IPS-NIHi11 (cell line): Measurements from ENCODE around the gene TIMP3.

Experiments used
- DNase-seq: peaks from one replicate; pipeline ENCODE4 v3.0.0; 2012; ENCODE audit warnings: mixed read lengths, low spot score

Gene TIMP3

DNA sequence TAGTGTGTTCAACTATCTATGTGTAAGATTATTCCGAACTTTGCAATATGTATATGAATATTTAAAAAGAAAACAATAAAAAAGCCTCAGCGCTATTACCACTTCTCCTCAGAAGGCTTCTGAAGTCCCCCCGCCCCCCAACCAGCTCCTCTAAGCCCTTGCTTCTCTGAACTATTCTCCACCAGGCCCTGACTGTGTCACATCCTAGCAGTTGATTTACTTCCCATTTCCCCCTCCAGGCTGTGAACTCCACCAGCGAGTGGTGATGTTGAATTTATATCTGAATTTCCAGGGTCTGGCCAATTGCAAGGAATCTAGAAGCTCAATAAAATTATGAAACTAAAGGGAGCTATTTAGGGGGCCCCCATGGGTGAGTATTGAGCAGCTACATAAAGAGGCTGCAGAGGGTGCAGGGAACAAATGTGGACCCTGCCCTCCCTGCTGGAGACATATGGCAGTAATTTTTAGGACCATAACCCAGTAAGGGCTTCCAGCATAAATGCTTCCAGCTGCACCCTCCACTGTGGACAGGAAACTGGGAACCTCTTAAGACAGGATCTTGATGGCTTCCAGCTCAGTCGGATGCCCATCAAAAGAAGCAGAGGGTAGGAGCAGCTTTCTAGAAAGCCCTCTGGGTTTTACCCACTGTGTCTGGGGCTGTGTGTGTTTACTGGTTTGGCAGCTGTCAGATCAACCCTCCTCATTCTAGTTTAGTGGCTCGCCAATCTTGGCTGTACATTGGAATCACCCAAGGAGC lies 81.4 kb downstream of the TIMP3 start:
- no peak for DNase-seq

DNA sequence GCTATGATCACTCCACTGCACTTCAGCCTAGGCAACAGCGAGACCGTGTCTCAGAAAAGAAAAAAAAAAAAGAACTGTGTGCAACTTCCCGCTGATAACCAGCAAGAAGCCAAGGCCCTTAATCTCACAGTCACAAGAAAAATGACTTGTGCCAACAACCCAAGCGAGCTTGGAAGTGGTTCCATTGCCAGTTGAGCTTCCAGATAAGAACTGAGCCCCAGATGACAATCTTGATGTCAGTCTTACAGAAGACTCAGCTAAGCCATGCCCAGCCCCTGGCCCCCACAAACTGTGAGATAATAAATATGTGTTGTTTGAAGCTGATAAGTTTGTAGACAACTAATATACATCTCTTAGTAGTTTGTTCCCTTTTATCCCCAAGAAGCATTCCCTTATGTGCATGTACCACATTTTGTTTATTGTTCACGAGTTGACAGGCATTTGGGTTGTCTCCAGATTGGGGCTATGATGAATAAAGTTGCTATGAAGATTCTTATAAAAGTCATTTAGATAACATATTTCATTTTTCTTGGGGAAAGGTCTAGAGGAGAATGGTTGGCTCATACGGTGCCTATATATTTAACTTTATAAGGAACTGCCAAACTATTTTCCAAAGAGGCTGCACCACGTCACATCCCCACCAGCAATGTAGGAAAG lies 85.9 kb downstream of the TIMP3 start:
- DNase-seq: no peak

DNA sequence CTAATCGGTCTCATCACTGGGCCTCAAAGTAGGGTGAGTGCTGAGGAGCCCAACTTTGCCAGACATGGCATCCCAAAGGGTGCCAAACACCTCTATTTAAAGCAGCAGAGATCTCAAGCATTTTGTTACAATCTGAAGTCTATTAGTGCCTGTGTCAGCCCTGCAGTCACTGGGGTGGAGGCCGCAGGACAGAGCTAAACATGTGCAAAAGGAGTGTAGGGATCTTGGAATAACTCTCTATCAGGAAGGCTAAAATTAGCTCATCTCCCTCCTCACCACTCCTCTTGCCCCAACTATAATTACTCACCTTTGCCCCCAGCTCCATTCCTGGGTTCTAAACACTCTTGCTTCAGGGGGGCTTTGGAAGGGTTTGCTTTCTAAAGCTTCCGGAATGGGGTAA lies 87.5 kb downstream of the TIMP3 start:
- no peak for DNase-seq

DNA sequence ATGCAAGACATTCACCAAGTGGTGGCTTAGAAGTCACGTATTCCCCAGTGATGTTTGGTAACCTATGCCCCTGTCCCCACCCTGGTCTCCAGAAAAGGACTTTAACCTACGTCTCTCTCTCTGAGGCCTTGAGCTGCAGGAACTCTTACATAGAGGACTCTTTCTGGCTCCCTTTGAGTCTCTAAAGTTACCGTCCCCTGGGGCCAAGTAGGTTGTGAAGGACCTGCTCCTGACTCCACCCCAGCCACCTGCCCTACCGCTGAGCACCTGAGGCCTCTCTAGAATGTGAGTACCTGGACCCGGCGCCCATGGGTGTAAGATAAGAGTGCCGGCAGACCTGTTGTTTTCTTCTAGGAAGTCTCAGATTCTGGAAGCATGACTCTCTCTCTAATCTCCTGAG lies 95.4 kb downstream of the TIMP3 start:
- DNase-seq: no peak

DNA sequence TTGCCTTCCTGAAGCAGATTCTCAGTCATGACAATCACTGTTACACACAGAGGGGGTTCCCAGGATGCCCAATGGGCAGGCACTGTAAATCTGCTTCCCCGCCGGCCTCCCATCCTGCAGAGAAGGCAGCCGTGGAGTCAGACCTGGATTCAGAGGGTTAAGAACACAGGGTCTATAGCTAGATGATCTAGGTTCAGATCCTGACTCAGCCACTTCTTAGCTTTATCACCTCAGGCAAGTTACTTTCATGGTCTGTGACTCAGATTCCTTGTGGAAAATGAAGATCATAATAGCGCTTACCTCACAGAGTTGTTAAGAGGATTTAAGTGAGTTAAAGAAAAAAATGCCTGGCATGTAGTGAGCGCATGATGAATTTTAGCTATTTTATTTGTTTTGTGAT lies 95.9 kb downstream of the TIMP3 start:
- no peak for DNase-seq

DNA sequence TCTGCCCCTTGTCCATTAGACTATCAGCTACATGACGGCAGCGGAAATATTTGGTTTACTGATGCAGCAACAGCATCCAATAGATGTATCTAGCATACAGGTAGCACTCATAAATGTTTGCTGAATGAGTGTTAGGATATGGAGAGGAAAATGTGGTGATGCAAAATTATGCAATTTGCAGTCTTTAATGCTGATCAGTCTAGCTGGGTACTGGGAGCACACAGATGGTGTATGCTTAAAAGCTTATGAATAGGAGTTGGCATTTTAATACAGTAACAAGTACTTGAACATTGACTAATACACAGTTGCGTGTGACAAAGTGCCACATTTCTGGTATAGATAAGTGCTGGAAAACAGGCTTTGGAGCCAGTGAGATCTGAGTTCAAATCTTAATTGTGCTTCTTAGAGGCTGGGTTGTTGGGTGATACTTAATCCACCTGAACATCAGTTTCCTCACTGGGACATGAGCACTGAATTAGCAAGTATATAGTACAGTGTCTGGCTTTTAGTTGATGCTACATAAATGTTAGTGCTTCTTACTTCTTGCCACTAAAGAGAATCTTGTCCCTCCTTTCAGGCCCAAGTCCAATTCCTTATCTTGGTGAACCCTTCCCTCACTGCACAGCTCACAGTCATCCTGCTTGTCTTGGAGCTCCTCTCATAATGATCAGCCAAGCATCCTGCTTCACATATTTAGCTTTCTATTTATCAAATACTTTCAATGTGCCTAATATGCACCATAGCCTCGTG lies 99.6 kb downstream of the TIMP3 start:
- no peak for DNase-seq

DNA sequence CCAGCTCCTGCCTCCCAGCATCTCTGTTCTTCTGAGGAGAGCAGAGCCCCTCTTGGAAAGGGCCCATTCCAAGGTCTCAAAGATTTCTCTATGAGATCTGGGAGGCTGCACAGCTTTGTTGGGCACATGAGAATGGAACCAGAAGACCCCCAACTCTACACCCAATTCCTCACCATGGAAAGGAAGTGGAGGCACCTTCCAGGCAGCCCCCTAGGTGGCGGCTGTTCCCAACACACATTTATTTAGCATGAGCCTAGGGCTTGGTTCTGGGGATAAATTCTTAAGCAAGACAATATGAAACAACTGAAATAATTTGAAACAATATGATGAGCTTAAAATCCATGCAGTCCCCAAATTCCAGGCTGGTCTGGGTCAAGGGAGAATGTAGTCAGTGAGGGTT lies 100.4 kb downstream of the TIMP3 start:
- no peak for DNase-seq

DNA sequence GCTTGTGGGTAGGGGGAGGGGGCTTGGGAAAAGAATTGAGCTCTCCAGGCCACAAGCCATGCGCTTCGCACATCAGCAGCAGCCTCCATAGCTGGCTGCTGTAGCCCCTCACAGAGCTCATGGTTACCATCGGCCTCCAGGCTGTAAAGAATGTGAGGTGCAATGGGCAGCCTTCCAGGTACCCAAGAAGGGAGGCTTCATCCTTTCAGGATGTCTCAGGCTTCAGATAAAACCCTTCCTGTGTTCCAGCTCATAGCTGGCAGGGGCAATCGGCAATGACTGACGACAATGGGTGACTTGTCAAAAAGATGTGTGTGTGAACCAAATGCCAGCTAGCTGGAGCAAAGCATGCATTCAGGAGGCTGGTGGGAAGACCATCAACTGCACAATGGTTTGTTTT lies 102.0 kb downstream of the TIMP3 start:
- no peak for DNase-seq

DNA sequence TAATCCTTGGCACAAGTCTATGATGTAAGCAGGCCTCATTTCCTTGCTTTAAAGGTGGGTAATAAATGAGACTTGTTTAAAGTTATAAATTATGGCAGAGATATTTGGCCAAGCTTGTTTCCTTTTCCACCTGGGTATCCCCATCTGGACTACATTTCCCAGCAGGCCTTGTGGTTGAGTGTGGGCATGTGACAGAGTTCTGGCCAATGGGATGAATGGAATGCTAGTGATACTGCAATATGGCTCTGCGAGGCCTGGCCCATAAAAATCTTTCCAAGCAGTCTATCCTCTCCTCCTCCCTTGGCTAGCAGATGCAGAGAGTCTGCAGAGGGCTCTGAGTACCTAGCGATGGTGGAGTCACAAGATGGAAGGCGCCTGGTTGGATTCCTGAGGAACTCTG lies 102.5 kb downstream of the TIMP3 start:
- DNase-seq: peak; percentile 58

DNA sequence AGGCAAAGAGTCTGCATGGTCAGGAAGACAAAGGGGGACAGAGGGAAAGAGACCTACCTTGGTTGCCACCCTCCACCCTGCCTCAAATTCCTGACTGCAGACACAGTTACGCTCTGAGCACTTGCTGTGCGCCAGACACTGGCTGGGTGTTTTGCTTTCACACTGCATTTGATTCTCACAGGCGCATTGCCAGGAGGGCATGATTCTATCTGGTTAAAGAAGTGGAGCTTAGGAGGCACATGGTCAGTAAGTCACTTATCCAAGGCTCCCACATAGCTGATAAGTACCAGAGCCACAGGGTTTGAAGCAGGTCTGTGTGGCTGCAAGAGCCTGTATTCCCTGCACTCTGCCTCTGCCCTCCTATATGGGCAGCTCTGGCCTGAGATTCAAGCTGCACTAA lies 103.9 kb downstream of the TIMP3 start:
- DNase-seq: no peak

DNA sequence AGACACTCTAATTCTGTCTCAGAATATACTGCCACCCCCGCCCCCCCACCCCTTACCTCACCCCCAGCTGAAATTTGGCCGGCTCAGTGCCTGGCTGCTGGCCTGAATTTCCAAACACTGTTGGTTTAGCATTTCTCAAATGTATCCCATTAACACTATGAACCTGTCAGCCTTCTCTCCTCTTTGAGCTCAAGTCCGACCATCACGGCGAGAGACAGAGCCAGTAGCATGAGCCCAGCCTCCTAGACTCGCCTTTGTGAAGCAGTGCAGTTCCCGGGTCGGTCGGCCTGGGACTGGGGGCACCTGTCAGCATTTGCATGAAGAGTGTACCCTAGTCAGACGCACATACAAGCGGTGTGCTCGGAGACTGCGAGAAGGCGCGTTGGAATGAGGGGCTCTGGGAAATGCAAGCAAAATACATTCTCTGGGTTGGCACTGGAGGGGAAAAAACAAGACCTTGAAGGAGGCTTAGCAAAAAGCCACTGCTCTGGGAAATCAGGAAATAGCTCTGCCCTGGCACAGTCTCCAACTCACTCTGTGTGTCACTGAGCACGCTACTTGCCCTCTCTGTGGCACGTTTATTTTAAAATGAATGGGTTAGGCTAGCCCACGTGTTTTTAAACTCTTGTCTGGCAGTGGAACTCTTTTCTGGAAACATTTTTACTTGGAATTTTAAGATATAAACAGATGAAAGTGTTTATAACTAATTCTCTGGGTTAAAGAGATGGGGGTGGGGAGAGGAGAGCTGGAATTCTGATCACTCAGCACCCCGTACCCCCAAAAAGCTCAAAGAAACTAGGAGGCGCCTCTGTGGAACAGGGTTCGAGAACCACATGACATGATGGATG lies 108.3 kb downstream of the TIMP3 start:
- DNase-seq: no peak

DNA sequence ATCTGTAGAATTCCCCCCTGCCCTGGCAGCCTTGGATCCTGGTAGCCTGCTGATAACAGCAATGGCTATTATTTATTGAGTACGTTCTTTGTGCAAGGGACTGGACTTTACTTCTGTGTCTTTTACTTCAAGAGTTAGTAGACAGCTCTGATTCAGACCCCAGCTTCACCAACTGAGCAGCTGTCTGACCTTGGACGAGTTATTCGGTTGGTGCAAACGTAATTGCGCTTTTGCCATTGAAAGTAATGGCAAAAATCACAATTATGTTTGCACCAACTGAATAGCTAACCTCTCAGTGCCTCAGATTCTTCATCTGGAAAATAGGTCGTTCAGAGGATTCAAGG lies 108.9 kb downstream of the TIMP3 start:
- no peak for DNase-seq

DNA sequence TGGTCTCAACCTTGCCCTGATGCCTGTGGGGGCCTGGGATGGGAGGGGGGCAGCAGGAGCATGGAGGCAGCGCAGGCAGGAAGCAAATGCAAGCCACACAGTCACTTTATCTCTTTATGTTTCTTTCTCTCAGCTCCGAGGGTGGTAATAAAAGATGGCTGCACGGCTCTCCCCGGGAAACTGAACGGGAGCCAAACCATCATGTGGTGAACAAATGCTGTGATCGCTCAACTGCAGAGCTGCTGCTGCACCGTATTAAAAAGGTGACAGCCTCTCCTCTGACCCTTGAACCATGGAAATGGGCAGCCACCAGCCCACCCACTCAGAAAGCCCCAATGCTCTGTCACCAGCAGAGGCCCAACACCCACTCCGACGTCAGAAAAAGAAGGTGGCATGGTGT lies 110.0 kb downstream of the TIMP3 start:
- DNase-seq: no peak
